Measurements from ENCODE around the gene EMILIN2.

GRCh38 chr18:2851771-2852170 is 5.0 kb downstream of the EMILIN2 start:
- no peak for TF ChIP-seq CTCF (conservative IDR thresholded peaks at IDR 0.05; ENCODE audit: low read length)
- no peak for TF ChIP-seq EZH2phosphoT487 (IDR thresholded peaks at IDR 0.05; ENCODE audit: borderline replicate concordance)

Data from Loucy (cell line).